ENCODE measurements around the gene EXTL1. TPM values are rescaled to one million over a fixed set of nuclear protein-coding genes. Genes with fewer than 3 reads are reported as not detected.

The EXTL1 gene
- total RNA-seq, 1 donor from 2014 or later = 4.3 TPM

GRCh38 chr1:25990251-25990650, 31.3 kb upstream of the EXTL1 start:
- Mint-ChIP-seq H3K9me3 (ENCODE audit: low read depth) (no peaks in the 10 kb centered on the region), H3K4me1 (ENCODE audit: low read depth) (peaks cover 4% of the 10 kb centered on the region), H3K36me3 (ENCODE audit: low read depth) (peaks cover 7% of the 10 kb centered on the region), H3K4me3 (ENCODE audit: unreplicated experiment) (no peak overlapping the region), H3K27me3 (ENCODE audit: low read depth) (no peaks in the 10 kb centered on the region), H3K27ac (ENCODE audit: unreplicated experiment) (no peak overlapping the region)
- TF ChIP-seq CTCF (IDR thresholded peaks at IDR 0.05) = no peak
- DNase-seq (ENCODE audit: low spot score) = no peak

- DNase-seq (ENCODE audit: low spot score) = no peak
- no peak for TF ChIP-seq CTCF (IDR thresholded peaks at IDR 0.05)
- no peak overlapping the region for H3K27ac Mint-ChIP-seq (ENCODE audit: unreplicated experiment)
- no peaks in the 10 kb centered on the region for H3K27me3 Mint-ChIP-seq (ENCODE audit: low read depth)
- no peaks in the 10 kb centered on the region for H3K9me3 Mint-ChIP-seq (ENCODE audit: low read depth)
- H3K4me1 Mint-ChIP-seq (ENCODE audit: low read depth) = peaks cover 4% of the 10 kb centered on the region
- H3K36me3 Mint-ChIP-seq (ENCODE audit: low read depth) = peaks cover 7% of the 10 kb centered on the region
- no peak overlapping the region for H3K4me3 Mint-ChIP-seq (ENCODE audit: unreplicated experiment)
Measured at GRCh38 chr1:25990702-25991395, 30.7 kb upstream of the EXTL1 start.

GRCh38 chr1:25991937-25992688, 29.5 kb upstream of the EXTL1 start:
- H3K36me3 Mint-ChIP-seq (ENCODE audit: low read depth) = peaks cover 4% of the 10 kb centered on the region
- no peak overlapping the region for H3K27ac Mint-ChIP-seq (ENCODE audit: unreplicated experiment)
- no peak overlapping the region for H3K4me3 Mint-ChIP-seq (ENCODE audit: unreplicated experiment)
- no peaks in the 10 kb centered on the region for H3K27me3 Mint-ChIP-seq (ENCODE audit: low read depth)
- H3K9me3 Mint-ChIP-seq (ENCODE audit: low read depth) = no peaks in the 10 kb centered on the region
- DNase-seq (ENCODE audit: low spot score) = no peak
- TF ChIP-seq CTCF (IDR thresholded peaks at IDR 0.05) = no peak
- peaks cover 9% of the 10 kb centered on the region for H3K4me1 Mint-ChIP-seq (ENCODE audit: low read depth)

GRCh38 chr1:25992689-25993171, 28.8 kb upstream of the EXTL1 start:
- no peaks in the 10 kb centered on the region for H3K9me3 Mint-ChIP-seq (ENCODE audit: low read depth)
- no peak overlapping the region for H3K4me3 Mint-ChIP-seq (ENCODE audit: unreplicated experiment)
- no peak overlapping the region for H3K27ac Mint-ChIP-seq (ENCODE audit: unreplicated experiment)
- H3K4me1 Mint-ChIP-seq (ENCODE audit: low read depth) = peaks cover 15% of the 10 kb centered on the region
- H3K36me3 Mint-ChIP-seq (ENCODE audit: low read depth) = no peaks in the 10 kb centered on the region
- H3K27me3 Mint-ChIP-seq (ENCODE audit: low read depth) = no peaks in the 10 kb centered on the region
- DNase-seq (ENCODE audit: low spot score) = no peak
- no peak for TF ChIP-seq CTCF (IDR thresholded peaks at IDR 0.05)

- no peak for TF ChIP-seq CTCF (IDR thresholded peaks at IDR 0.05)
- no peaks in the 10 kb centered on the region for H3K36me3 Mint-ChIP-seq (ENCODE audit: low read depth)
- H3K9me3 Mint-ChIP-seq (ENCODE audit: low read depth) = no peaks in the 10 kb centered on the region
- no peak for DNase-seq (ENCODE audit: low spot score)
- H3K27me3 Mint-ChIP-seq (ENCODE audit: low read depth) = no peaks in the 10 kb centered on the region
- peaks cover 18% of the 10 kb centered on the region for H3K4me1 Mint-ChIP-seq (ENCODE audit: low read depth)
- no peak overlapping the region for H3K4me3 Mint-ChIP-seq (ENCODE audit: unreplicated experiment)
- no peak overlapping the region for H3K27ac Mint-ChIP-seq (ENCODE audit: unreplicated experiment)
Measured at GRCh38 chr1:25993197-25993951, 28.2 kb upstream of the EXTL1 start.

Data from chondrocyte (in vitro differentiated cells).